DMS114 treated with DMSO at 0.1 percent for 48 hours (cell line): ENCODE measurements around the gene MBOAT1.

Source experiments
- DNase-seq: peaks from one replicate; lab custom pipeline; 2025; ENCODE audit not compliant: unreplicated experiment; lab: John Stamatoyannopoulos, UW

The MBOAT1 gene

DNA sequence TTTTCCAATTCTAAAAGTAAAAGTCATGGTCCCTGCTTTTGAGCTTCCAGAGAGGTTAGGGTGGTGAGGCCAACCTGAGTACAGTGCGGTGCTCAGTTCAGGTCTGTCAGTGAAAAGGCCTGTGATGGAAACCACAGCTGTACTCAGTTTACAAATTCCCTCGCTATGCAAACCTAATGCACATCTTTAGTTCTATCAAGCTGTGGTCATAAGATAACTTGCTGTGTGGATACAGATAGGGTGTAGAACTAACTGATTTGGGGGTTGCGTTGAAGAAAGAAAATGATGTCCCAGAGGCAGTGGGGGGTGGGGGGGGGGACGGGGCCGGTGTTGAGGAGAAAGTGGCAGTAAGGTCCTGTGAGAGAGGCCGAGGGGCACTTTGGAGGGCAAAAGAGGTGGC is 22.8 kb upstream of the MBOAT1 start:
- no peak for DNase-seq

DNA sequence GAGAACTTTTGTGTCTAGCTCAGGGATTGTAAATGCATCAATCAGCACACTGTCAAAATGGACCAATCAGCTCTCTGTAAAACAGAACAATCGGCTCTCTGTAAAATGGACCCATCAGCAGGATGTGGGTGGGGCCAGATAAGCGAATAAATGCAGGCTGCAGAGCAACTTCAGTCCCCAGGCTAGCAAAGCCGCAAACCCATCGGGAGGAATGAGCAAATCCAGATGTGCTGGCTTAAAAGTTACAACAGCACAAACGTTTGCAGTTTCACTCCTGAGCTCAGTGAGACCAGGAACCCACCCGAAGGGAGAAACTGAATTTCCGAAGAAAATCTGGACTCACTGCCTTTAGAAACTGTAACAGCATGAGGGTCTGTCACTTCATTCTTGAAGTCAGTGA is 21.9 kb upstream of the MBOAT1 start:
- no peak for DNase-seq

DNA sequence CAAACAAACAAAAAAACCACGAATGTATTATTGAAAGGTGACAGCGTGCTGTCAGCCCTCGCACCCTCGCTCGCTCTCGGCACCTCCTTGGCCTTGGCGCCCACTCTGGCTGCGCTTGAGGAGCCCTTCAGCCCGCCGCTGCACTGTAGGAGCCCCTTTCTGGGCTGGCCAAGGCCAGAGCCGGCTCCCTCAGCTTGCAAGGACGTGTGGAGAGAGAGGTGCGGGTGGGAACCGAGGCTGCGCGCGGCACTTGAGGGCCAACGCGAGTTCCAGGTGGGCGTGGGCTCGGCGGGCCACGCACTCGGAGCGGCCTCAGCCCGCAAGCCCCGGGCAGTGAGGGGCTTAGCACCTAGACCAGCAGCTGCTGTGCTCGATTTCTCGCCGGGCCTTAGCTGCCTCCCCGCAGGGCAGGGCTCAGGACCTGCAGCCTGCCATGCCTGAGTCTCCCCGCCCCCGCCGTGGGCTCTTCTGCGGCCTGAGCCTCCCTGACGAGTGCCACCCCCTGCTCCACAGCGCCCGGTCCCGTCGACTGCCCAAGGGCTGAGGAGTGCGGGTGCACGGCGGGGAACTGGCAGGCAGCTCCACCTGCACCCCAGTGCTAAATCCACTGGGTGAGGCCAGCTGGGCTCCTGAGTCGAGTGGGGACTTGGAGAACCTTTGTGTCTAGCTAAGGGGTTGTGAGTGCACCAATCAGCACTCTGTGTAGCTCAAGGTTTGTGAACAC is 20.9 kb upstream of the MBOAT1 start:
- no peak for DNase-seq

DNA sequence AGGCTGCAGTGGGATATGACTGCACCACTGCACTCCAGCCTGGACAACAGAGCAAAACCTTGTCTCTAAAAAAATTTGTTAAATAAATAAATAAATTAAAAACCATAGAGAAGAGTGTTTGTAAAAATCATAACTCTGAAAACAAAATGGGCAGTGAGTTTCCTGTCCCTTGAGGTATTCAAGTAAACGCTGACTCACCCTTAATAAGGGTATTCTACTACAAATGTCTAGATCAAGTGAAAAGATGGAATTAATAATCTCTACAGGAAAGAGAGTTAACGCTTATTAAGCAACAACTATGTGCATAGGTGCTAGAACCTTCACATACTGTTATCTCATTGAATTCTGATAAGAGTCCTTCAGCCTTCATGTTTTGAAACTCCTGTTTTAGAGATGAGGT is 19.9 kb upstream of the MBOAT1 start:
- DNase-seq, result no peak

DNA sequence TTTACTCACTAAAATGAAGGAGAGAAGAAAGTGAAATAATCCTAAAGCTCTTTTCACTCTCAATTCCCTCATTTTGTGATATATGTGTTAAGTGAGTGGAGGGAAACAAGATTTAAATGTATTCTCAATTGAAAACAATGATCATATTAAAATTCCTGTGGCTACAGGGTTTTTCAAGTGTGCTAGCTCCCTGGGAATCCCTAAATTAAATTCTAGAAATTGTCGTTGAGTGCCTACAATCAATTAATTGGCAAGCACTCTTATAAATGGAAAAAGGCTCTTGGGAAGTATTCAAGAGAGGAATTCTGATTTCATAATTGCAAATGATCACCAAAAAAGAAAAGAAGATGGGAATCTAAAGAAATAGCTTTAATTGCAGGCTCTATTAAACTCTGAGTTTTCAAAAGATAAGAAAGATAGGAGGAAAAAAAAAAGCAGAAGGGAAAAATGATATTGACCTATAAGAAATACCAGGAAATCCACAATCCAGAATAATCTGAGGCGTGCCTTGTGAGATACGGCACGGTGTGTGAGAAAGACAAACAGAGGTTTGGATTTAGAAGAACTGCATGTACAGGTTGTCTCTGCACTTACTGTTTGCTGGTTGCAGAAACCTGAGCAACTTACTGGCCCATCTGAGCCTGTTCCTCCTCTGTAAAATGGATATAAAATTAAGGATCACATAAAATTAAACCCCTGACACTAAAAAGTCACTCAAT is 18.3 kb upstream of the MBOAT1 start:
- no peak for DNase-seq

DNA sequence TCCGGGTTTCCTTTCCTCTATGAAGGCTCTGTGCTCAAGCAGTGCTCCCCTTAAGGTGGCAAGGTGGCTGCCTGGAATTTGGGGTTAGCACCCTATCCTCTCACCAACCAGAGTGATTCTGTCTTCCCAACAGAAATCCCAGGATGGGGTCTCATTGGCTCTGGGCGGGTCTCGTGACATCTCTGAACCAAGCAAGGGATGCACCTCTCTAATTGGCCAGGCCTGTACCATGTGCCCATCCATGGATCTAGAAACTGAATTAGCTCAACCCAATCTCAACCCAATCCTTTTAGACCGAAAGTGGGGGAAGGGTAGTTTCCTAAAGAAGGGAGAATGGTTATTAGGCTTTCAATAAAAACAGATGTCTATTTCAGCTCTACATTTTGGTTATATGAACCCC is 17.6 kb upstream of the MBOAT1 start:
- DNase-seq, result no peak

DNA sequence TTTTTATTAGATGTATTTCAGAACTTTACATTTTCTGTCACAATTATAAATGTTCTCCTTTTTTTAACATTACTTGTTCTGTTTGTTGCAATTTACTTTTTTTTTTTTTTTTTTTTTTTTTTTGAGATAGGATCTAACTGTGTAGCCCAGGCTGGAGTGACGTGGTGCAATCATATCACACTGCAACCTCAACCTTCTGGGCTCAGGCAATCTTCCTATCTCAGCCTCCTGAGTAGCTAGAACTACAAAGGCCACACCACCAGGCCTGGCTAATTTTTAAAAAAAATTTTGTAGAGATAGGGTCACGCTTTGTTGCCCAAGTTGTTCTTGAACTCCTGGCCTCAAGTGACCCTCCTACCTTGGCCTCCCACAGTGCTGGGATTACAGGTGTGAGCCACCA is 15.1 kb upstream of the MBOAT1 start:
- DNase-seq, result no peak

DNA sequence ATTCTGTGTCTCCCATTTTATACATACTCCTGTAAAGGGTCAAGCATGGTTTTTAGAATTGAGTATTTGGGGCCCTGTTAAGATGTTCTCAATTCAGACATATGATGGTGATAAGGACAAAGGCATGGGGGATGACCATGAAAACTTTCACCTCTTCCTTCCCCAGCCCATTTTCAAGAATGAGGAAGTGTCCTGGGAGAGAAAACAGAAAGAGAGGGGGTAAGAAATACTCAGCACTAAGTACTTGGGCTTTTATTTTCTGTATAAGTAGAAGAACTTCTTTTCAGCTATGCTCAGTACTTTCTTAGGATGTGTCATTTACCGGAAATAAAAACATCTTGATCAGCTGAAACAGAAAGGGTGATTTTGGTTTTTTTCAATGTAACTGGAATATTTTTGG is 10.9 kb upstream of the MBOAT1 start:
- no peak for DNase-seq

DNA sequence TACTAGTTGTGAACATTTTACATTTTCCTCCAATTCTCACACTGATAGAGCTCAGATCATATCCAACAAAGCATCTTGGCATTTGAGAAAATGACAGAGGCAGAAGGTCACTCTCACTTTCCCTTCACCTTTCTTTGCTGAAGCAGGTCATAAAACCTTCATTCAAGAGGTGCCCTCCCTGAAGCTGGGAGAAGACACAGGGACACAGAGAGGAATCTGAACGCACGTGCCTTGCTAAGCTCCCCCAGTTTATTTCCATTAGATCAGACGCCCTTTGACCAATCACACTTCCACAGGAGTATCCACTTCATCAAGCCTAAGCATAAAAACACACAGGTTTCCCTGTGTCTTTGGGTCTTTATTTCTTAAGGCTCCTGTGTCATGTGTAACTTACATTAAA is 9.2 kb upstream of the MBOAT1 start:
- no peak for DNase-seq

DNA sequence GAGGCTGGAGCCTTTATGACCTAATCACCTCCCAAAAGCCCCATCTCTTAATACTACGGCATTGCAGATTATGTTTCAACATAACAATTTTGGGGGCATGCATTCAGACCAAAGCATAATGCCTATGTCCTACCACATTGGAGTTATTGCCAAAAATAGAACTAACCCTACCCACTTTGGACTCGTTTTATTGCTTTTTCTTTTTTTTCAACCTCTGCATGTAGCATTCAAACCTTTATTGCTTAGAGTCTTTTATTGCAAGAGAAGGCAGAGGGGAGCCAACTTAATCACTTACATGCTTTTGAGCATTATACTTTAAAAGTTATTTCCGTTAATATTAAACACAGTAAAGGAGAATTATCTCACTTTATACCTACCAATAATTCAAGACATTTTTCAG is 8.1 kb upstream of the MBOAT1 start:
- no peak for DNase-seq

DNA sequence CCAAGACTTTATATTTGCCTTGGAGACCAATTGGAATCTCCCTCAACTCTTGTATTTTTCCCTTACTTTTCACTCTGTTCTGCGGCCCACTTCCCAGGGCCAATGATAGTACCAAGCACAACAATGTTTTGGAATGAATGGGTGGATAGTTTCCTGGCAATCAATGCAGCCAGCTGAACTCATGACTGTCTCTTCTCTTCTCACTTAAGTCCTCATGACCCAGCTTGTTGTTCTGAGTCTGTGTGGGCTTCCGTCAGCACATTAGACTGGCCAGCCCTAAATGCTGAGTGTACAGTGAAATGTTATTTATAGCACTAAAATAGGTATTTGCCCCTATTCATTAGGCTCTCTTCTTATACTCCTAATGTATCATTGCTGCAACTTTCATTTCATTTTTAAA is 5.6 kb upstream of the MBOAT1 start:
- DNase-seq, result no peak

DNA sequence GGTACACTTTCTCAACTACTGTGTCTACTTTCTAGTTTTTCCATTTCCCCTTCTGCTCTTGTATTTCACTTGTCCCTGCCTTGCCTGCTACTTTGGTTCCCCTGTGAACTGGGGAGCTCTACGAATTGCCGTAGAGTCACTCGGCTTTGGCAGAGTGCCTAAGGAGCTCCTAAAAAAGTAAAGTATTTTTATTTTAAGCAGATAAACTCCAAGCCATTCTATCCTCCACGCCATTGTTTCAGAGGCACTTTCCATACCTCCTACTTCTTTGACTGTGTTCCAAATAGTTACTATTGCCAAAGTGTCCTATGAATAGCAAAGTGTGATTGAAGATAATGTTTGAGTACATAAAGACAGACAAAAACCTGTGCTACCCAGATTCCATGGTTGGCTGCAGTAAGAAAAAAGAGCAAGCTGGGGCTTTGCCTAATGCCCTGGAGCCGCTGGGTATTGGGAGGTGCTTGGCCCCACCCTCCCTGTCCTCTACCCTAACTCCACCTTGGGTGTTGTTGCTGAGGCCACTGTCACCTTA is 5.1 kb upstream of the MBOAT1 start:
- no peak for DNase-seq

DNA sequence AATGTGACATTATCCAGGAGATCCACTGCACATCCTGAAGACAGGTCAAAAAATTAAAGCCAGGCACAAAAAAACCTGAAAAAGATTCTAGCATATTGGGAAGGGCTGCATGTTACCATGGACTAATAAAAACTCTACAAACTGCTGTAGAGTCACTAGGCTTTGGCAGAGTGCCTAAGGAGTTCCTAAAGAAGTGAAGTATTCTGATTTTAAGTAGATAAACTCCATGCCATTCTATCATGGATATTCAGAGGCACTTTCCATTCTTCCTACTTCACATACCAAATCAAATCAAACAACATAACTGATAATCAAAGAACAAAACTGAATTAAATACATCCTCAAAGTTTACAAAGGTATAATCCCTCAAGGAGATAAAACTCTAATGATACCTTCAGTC is 3.0 kb upstream of the MBOAT1 start:
- no peak for DNase-seq

DNA sequence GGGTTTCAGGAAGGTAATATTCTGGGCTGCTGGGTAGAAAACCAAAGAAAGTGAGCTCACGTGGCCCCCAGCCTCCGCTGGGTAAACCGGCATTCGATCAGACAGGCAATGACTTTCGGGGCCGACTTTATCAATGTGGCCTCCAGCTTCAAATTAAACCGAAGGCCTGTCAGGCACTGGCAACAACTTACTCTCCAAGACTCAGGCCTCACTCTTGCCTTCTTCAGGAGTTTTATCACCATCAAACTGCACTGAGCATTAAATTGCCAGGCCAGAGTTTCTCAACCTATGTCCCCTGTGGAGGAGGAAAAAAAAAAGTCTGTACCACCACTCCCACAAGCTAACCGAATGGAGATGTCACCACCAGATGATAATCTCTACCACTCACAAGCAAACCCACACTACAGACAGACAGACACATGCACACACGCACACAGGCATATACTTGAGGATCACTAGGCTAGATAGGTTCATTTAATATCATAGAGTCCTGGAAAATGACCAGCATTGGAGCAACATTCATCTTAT is 1.1 kb upstream of the MBOAT1 start:
- no peak for DNase-seq

DNA sequence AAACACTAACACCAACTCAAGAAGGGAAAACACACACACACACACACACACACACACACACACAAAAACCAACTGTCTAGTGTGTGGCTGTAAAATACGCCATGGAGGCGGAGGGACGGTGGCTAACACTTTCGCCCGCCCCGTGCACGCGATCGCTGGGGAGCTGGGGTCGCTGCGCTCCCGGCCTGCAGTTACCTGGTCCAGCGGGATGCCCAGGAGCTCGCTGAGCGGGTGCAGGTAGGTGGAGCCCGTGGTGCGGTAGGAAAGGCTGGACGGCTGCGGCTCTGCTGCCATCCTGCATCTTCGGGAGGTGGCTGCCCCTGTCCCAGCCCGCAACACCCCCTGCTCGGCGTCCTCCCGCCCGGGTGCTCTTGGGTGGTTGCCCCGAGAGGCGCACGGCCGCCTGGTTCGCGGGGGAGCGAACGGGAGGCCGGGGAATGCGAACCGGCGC is 303 bp downstream of the MBOAT1 start:
- DNase-seq, result no peak

DNA sequence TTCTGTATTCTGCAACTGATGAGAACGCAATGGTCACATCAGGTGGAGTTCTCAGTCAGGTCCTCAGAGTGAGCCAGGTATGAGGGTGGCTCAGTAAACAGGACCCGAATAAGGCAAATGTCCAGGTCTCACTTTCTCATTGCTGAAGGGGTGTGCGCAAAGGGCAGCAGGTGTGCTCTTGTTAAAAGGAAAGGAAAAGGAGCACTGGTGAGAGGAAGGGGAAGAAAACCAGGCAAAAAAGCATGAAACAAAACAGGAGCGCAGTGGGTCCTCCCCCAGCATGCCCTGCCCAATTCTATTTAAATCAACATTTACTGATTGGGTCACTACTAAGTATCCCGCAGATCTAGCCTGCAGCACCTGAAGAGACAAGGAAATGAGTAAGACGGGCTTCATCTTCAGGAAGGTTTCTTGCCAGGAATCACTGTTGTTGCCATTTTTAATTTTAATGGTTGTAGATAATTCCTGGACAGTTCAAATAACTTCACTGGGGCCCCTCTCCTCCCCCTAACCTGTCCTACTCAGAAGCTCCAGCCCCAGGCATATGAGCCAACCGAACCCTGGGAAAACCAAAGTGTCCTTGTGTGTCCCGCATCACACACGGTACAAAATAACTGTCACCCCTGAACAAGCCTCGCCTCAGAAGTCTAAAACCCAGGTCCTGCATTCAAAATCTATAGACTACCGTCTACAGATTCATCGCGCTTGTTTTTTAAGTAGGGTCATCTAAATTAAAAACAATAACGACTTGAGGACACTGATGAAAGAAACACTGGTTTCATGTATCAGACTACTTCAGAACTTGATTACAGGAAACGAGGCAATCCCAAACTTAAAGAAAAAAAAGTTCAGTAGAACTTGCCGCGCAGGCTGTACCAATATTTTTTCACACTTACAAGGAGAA is 980 bp downstream of the MBOAT1 start:
- DNase-seq, result no peak

DNA sequence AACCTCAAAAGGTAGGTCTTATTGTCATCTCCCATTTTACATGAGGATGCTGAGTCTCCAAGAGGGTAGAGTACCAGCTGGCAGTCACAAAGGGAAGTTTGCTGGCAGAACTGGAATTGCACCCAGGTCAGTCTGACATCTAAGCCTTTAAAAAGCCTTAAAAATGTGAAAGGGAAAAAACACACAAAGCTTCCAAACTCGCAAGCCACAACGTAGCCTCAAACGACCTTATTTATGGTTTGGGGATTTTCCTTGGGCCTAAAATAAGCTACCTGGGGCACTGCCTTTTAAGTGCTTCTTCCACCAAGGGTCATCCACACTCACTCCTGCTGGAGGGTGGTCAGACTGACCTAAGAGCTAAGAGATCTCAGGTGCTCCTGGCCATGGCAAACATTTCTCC is 2.1 kb downstream of the MBOAT1 start:
- no peak for DNase-seq

DNA sequence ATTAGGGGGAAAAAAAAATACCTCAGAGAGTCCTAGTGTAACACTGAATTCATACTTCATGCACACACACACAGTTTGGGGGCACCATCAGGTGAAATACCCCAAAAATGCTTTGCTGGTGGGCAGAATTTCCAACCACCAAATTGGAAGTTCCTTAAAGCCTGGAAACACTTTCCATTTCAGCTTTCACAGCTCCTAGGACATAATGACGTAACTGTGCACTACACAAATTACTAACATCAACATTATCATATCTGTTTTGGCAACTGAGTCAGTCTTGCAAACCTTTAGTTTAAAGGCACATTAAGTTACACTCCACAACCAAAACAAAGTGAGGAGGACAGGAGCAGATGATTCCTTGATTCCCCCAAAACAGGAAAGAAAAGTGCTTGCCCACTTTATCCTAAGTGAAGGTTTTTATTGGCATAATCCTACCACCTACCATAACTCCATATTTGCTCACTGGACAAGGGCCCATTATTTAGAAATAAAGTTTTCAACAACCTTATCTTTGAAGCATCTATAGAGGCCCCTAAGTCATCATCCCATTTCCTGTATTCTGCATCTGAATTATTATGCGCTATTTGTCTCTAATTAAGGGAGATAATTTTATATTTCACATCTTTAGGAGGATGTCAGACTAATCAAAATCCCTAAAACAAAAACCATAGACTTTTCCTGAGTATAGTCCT is 3.4 kb downstream of the MBOAT1 start:
- DNase-seq, result no peak

DNA sequence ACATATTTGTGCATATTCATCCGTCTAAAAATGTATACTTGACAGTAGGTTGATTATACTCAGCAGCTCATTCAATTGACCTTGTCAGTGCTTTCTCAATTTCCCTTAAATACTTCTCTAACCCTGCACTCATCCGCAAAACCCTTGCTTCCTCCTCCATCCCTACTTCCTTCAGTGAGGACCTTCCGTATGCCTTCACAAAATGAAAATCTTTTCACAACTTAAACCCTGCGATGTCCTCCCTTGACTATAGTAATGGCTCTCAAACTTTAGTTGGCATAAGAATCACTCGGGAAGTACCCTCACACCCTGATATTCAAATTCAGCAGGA is 5.2 kb downstream of the MBOAT1 start:
- no peak for DNase-seq

DNA sequence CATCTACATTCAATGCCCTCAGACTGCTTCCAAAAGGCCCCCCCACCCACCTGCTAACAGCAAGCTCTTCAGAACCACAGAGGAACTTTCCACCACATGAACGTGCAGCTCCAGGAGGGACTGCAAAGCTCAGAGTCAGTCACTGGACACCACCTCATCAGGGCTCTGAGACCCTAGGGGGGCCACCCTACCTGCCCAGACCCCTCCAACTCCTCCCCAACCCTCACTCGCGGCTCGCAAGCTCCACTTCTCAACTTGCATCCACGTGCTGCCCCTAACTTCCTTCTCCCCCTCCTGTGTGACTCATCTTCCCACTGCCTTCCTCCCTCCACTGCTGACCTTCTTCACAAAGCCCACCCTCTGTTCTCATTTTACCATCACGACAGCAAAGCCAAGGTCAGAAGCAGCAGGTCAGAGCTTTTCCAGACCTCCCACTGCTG is 6.5 kb downstream of the MBOAT1 start:
- no peak for DNase-seq

DNA sequence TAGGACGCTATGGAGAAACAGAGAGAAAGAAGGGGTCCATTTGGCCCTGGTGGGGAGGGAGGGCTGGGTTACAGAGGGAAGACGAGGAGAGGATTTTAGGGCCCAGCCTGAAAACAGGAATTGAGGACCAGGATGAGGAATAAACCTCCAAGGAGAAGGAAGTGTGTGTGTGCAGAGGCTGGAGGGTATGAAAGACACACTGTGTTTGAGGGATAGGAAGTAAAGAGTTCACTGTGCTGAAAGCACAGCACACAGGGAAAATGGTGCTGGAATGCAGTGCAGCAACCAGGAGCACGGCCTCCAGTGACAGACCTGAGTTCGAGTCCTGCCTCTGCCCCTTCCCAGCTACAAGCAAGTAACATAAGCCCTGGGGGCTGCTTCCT is 7.8 kb downstream of the MBOAT1 start:
- DNase-seq, result no peak
